OCI-LY7 (cell line): ENCODE results near the gene DOCK9. TPM values are rescaled to one million over a fixed set of nuclear protein-coding genes. Genes with fewer than 3 reads are reported as not detected.

Source experiments
- BruUV-seq: library from RNA; stranded (reverse); fragments of 400-500 nt; replicated peaks from 2 replicates; lab custom pipeline; 2021; lab: Mats Ljungman, UMichigan
- CTCF ChIA-PET: fragments of 300-600 bp; sonication (Branson Sonifier 250); formaldehyde crosslinking; loops from one replicate; lab custom pipeline; 2022; ENCODE audit warnings: antibody characterized with exemption; ENCODE audit not compliant: unreplicated experiment; lab: Charles Lee
- POLR2A ChIA-PET: fragments of 300-600 bp; sonication (Branson Sonifier 250); formaldehyde crosslinking; loops from one replicate; lab custom pipeline; 2022; ENCODE audit warnings: antibody characterized with exemption; lab: Charles Lee
- DNase-seq: peaks from one replicate; pipeline ENCODE4 v3.0.0-alpha.2; 2015; ENCODE audit warnings: low spot score
- H2AFZ ChIP-seq: fragments of 200-600 bp; sonication (generic), shearing (Covaris generic); 2 replicates; pipeline ENCODE4 v1.6.1; 2014; ENCODE audit warnings: mild to moderate bottlenecking, antibody characterized with exemption, low read length, moderate library complexity
- H3K27ac ChIP-seq: fragments of 200-600 bp; sonication (generic); 2 replicates; pipeline ENCODE4 v1.5.1; 2014; ENCODE audit warnings: mixed run types, low read depth, mild to moderate bottlenecking, moderate library complexity, low read length, inconsistent platforms; ENCODE audit not compliant: poor library complexity, severe bottlenecking
- H3K36me3 ChIP-seq: fragments of 200-600 bp; sonication (generic); 2 replicates; pipeline ENCODE4 v1.6.1; 2014; ENCODE audit warnings: mild to moderate bottlenecking, antibody characterized with exemption, low read length, moderate library complexity, mixed read lengths; ENCODE audit not compliant: insufficient read depth
- H3K4me1 ChIP-seq: fragments of 200-600 bp; sonication (generic); 2 replicates; pipeline ENCODE4 v1.5.1; 2014; ENCODE audit warnings: mild to moderate bottlenecking, low read length; ENCODE audit not compliant: insufficient read depth, poor library complexity, severe bottlenecking
- H3K4me2 ChIP-seq: fragments of 200-600 bp; sonication (generic); 2 replicates; pipeline ENCODE4 v1.6.1; 2014; ENCODE audit warnings: mild to moderate bottlenecking, low read length
- H3K4me3 ChIP-seq: fragments of 200-600 bp; sonication (generic); 2 replicates; pipeline ENCODE4 v1.5.1; 2014; ENCODE audit warnings: mild to moderate bottlenecking, low read depth, low read length; ENCODE audit not compliant: poor library complexity, severe bottlenecking
- H3K79me2 ChIP-seq: fragments of 200-600 bp; sonication (generic); 2 replicates; pipeline ENCODE4 v1.6.1; 2016; ENCODE audit warnings: low read depth, mild to moderate bottlenecking, low read length, moderate library complexity, mixed read lengths; ENCODE audit not compliant: insufficient read depth
- H3K9me2 ChIP-seq: fragments of 200-600 bp; sonication (generic); 2 replicates; pipeline ENCODE4 v1.6.1; 2016; ENCODE audit warnings: mild to moderate bottlenecking, low read length, mixed read lengths; ENCODE audit not compliant: insufficient read depth
- H3K9me3 ChIP-seq: fragments of 200-600 bp; sonication (generic); 2 replicates; pipeline ENCODE4 v1.6.1; 2014; ENCODE audit warnings: mild to moderate bottlenecking, mixed run types, low read length, mixed read lengths
- H4K20me1 ChIP-seq: fragments of 200-600 bp; sonication (generic); 2 replicates; pipeline ENCODE4 v1.6.1; 2014; ENCODE audit warnings: mild to moderate bottlenecking, antibody characterized with exemption, low read length, moderate library complexity, mixed read lengths; ENCODE audit not compliant: insufficient read depth
- EZH2phosphoT487 ChIP-seq: fragments of 200-600 bp; sonication (generic); IDR thresholded peaks from 2 replicates; pipeline ENCODE4 v1.6.1; 2018; ENCODE audit warnings: low read depth, borderline replicate concordance, mild to moderate bottlenecking, mixed run types, antibody characterized with exemption, low read length, moderate library complexity, mixed read lengths
- intact Hi-C: fragments of 100-400 bp; cut with micrococcal nuclease; formaldehyde crosslinking; loops from one replicate; pipeline ENCODE4 v1.10.0; 2022; ENCODE audit not compliant: unreplicated experiment
- total RNA-seq, 2 experiments: library from RNA; depleted of rRNA in 1 of 2; stranded (reverse); fragments of >200 nt in 1 of 2; shearing (Covaris generic) in 1 of 2; gene quantifications; 2 replicates each; pipeline ENCODE4 v1.2.3, GENCODE V29; 2014 to 2022
- TF ChIP-seq, protein P1 (sequence below): fragments of 200-600 bp; sonication (generic); conservative IDR thresholded peaks from 2 replicates; pipeline ENCODE4 v1.5.1; 2014; ENCODE audit warnings: mild to moderate bottlenecking, antibody characterized with exemption, low read length, moderate library complexity, mixed read lengths

The DOCK9 gene
- total RNA-seq, 2 experiments from 2014 or later, result 24.0 to 28.0 TPM

GRCh38 chr13:98992355-98992754 lies 14.5 kb upstream of the DOCK9 start:
- ChIA-PET CTCF (no interaction called here), POLR2A (interaction anchor here (0.6 kb wide), 1 partner anchor 183 kb away, joined by 3 read pairs; no protein-coding TSS in a partner anchor)
- Histone ChIP-seq H4K20me1 (no peaks in the 10 kb centered on the region), H3K4me2 (no peak overlapping the region), H3K9me2 (no peaks in the 10 kb centered on the region), H3K4me1 (peaks cover 6% of the 10 kb centered on the region), H3K36me3 (no peaks in the 10 kb centered on the region), H3K4me3 (no peak overlapping the region), H3K27ac (no peak overlapping the region), H2AFZ (no peak overlapping the region), H3K9me3 (no peaks in the 10 kb centered on the region), H3K79me2 (no peaks in the 10 kb centered on the region)
- DNase-seq, result no peak
- no TSS peak for BruUV-seq
- no peak for TF ChIP-seq EZH2phosphoT487
- TF ChIP-seq, protein P1, sequence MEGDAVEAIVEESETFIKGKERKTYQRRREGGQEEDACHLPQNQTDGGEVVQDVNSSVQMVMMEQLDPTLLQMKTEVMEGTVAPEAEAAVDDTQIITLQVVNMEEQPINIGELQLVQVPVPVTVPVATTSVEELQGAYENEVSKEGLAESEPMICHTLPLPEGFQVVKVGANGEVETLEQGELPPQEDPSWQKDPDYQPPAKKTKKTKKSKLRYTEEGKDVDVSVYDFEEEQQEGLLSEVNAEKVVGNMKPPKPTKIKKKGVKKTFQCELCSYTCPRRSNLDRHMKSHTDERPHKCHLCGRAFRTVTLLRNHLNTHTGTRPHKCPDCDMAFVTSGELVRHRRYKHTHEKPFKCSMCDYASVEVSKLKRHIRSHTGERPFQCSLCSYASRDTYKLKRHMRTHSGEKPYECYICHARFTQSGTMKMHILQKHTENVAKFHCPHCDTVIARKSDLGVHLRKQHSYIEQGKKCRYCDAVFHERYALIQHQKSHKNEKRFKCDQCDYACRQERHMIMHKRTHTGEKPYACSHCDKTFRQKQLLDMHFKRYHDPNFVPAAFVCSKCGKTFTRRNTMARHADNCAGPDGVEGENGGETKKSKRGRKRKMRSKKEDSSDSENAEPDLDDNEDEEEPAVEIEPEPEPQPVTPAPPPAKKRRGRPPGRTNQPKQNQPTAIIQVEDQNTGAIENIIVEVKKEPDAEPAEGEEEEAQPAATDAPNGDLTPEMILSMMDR, result no peak
- intact Hi-C loops, result no loop called here

- CTCF ChIA-PET, result no interaction called here
- no peak overlapping the region for H2AFZ ChIP-seq
- POLR2A ChIA-PET, result no interaction called here
These were observed 12.8 kb upstream of the DOCK9 start for GRCh38 chr13:98990701-98991100.

More at GRCh38 chr13:98990701-98991100, 12.8 kb upstream of the DOCK9 start:
- H3K36me3 ChIP-seq, result no peaks in the 10 kb centered on the region
- no peak for DNase-seq
- no peak for TF ChIP-seq EZH2phosphoT487
- TF ChIP-seq, protein P1, result no peak
- H4K20me1 ChIP-seq, result no peaks in the 10 kb centered on the region
- no peak overlapping the region for H3K4me2 ChIP-seq
- peaks cover 6% of the 10 kb centered on the region for H3K4me1 ChIP-seq
- H3K9me3 ChIP-seq, result no peaks in the 10 kb centered on the region
- intact Hi-C loops, result no loop called here
- H3K4me3 ChIP-seq, result no peak overlapping the region
- H3K79me2 ChIP-seq, result no peaks in the 10 kb centered on the region
- H3K27ac ChIP-seq, result no peak overlapping the region
- BruUV-seq, result no TSS peak
- H3K9me2 ChIP-seq, result no peaks in the 10 kb centered on the region
